ENCODE data around the gene SSBP3.

The SSBP3 gene

GRCh38 chr1:54268762-54269297, 137.4 kb downstream of the SSBP3 start:
- Histone ChIP-seq H3K27me3 (ENCODE audit: low read length) (no peaks in the 10 kb centered on the region), H3K9me3 (ENCODE audit: insufficient read depth, low read length) (no peaks in the 10 kb centered on the region), H3K9me2 (replicated peaks; ENCODE audit: insufficient read depth, low read length) (no peaks in the 10 kb centered on the region), H3K9ac (ENCODE audit: low read length) (no peak overlapping the region), H3K36me3 (ENCODE audit: low read length) (no peaks in the 10 kb centered on the region), H3K79me2 (ENCODE audit: insufficient read depth, low read length) (no peaks in the 10 kb centered on the region), H2AFZ (ENCODE audit: low read depth, low read length, severe bottlenecking) (no peak overlapping the region), H4K20me1 (ENCODE audit: low read depth, low read length) (no peaks in the 10 kb centered on the region), H3K27ac (ENCODE audit: low read depth, low read length) (no peak overlapping the region), H3K4me2 (ENCODE audit: low read depth, low read length, poor library complexity, severe bottlenecking) (no peak overlapping the region), H3K4me3 (ENCODE audit: insufficient read depth, low read length, poor library complexity, severe bottlenecking) (no peak overlapping the region), H3F3A (ENCODE audit: insufficient read depth) (no peaks in the 10 kb centered on the region)
- TF ChIP-seq CTCF (IDR thresholded peaks at IDR 0.05; ENCODE audit: insufficient read depth, low read length, poor library complexity, severe bottlenecking) (no peak), EZH2phosphoT487 (conservative IDR thresholded peaks at IDR 0.05; ENCODE audit: low read length) (no peak)

GRCh38 chr1:54267815-54268761, 138.1 kb downstream of the SSBP3 start:
- Histone ChIP-seq H3K79me2 (ENCODE audit: insufficient read depth, low read length) (no peaks in the 10 kb centered on the region), H4K20me1 (ENCODE audit: low read depth, low read length) (no peaks in the 10 kb centered on the region), H3F3A (ENCODE audit: insufficient read depth) (no peaks in the 10 kb centered on the region), H3K27me3 (ENCODE audit: low read length) (no peaks in the 10 kb centered on the region), H3K4me3 (ENCODE audit: insufficient read depth, low read length, poor library complexity, severe bottlenecking) (no peak overlapping the region), H3K9me3 (ENCODE audit: insufficient read depth, low read length) (no peaks in the 10 kb centered on the region), H3K9ac (ENCODE audit: low read length) (no peak overlapping the region), H3K27ac (ENCODE audit: low read depth, low read length) (no peak overlapping the region), H3K36me3 (ENCODE audit: low read length) (no peaks in the 10 kb centered on the region), H3K9me2 (replicated peaks; ENCODE audit: insufficient read depth, low read length) (no peaks in the 10 kb centered on the region), H3K4me2 (ENCODE audit: low read depth, low read length, poor library complexity, severe bottlenecking) (no peak overlapping the region), H2AFZ (ENCODE audit: low read depth, low read length, severe bottlenecking) (no peak overlapping the region)
- TF ChIP-seq EZH2phosphoT487 (conservative IDR thresholded peaks at IDR 0.05; ENCODE audit: low read length) (no peak), CTCF (IDR thresholded peaks at IDR 0.05; ENCODE audit: insufficient read depth, low read length, poor library complexity, severe bottlenecking) (no peak)

GRCh38 chr1:54266908-54267307, 139.3 kb downstream of the SSBP3 start:
- Histone ChIP-seq H3F3A (ENCODE audit: insufficient read depth) (no peaks in the 10 kb centered on the region), H3K79me2 (ENCODE audit: insufficient read depth, low read length) (no peaks in the 10 kb centered on the region), H3K27me3 (ENCODE audit: low read length) (no peaks in the 10 kb centered on the region), H3K9me3 (ENCODE audit: insufficient read depth, low read length) (no peaks in the 10 kb centered on the region), H3K9ac (ENCODE audit: low read length) (no peak overlapping the region), H3K27ac (ENCODE audit: low read depth, low read length) (no peak overlapping the region), H2AFZ (ENCODE audit: low read depth, low read length, severe bottlenecking) (no peak overlapping the region), H3K4me2 (ENCODE audit: low read depth, low read length, poor library complexity, severe bottlenecking) (no peak overlapping the region), H3K9me2 (replicated peaks; ENCODE audit: insufficient read depth, low read length) (no peaks in the 10 kb centered on the region), H3K36me3 (ENCODE audit: low read length) (no peaks in the 10 kb centered on the region), H3K4me3 (ENCODE audit: insufficient read depth, low read length, poor library complexity, severe bottlenecking) (no peak overlapping the region), H4K20me1 (ENCODE audit: low read depth, low read length) (no peaks in the 10 kb centered on the region)
- TF ChIP-seq EZH2phosphoT487 (conservative IDR thresholded peaks at IDR 0.05; ENCODE audit: low read length) (no peak), CTCF (IDR thresholded peaks at IDR 0.05; ENCODE audit: insufficient read depth, low read length, poor library complexity, severe bottlenecking) (no peak)
